Glutamatergic neuron (in vitro differentiated cells): ENCODE data around the gene MICU2. TPM values are rescaled to one million over a fixed set of nuclear protein-coding genes. Genes with fewer than 3 reads are reported as not detected.

ENCODE experiments used
- DNase-seq: peaks from one replicate; pipeline ENCODE4 v3.0.0; 2022
- H3K27ac Mint-ChIP-seq: one replicate; pipeline ENCODE4 v1.8.0; 2020; ENCODE audit warnings: mild to moderate bottlenecking, mixed read lengths, inconsistent platforms; ENCODE audit not compliant: unreplicated experiment
- H3K27me3 Mint-ChIP-seq: one replicate; pipeline ENCODE4 v1.8.0; 2020; ENCODE audit warnings: mild to moderate bottlenecking, moderate library complexity, mixed read lengths, inconsistent platforms; ENCODE audit not compliant: unreplicated experiment
- H3K36me3 Mint-ChIP-seq: one replicate; pipeline ENCODE4 v1.8.0; 2020; ENCODE audit warnings: mild to moderate bottlenecking, mixed read lengths, inconsistent platforms; ENCODE audit not compliant: unreplicated experiment
- H3K4me1 Mint-ChIP-seq: one replicate; pipeline ENCODE4 v1.8.0; 2020; ENCODE audit warnings: mild to moderate bottlenecking, low read depth, mixed read lengths, inconsistent platforms; ENCODE audit not compliant: unreplicated experiment
- H3K4me3 Mint-ChIP-seq: one replicate; pipeline ENCODE4 v1.8.0; 2020; ENCODE audit warnings: mild to moderate bottlenecking, mixed read lengths, inconsistent platforms; ENCODE audit not compliant: unreplicated experiment
- H3K9me3 Mint-ChIP-seq: one replicate; pipeline ENCODE4 v1.8.0; 2020; ENCODE audit warnings: mild to moderate bottlenecking, moderate library complexity, mixed read lengths, inconsistent platforms; ENCODE audit not compliant: unreplicated experiment
- total RNA-seq: library from RNA; stranded (reverse); fragmentation: NEBNext Ultra II Directional; extraction: Animal tissue kit (Norgen Biotek cat#: 25700); gene quantifications from one replicate; pipeline ENCODE4 v1.2.1, GENCODE V29; 2021; ENCODE audit not compliant: unreplicated experiment
- TF ChIP-seq, protein P1 (sequence below): fragments of 200-600 bp; sonication (generic); IDR thresholded peaks from one replicate; pipeline ENCODE4 v1.5.0; 2021; ENCODE audit not compliant: partially characterized antibody, unreplicated experiment

The MICU2 gene
- total RNA-seq, 1 donor from 2014 or later, result 37.2 TPM

DNA sequence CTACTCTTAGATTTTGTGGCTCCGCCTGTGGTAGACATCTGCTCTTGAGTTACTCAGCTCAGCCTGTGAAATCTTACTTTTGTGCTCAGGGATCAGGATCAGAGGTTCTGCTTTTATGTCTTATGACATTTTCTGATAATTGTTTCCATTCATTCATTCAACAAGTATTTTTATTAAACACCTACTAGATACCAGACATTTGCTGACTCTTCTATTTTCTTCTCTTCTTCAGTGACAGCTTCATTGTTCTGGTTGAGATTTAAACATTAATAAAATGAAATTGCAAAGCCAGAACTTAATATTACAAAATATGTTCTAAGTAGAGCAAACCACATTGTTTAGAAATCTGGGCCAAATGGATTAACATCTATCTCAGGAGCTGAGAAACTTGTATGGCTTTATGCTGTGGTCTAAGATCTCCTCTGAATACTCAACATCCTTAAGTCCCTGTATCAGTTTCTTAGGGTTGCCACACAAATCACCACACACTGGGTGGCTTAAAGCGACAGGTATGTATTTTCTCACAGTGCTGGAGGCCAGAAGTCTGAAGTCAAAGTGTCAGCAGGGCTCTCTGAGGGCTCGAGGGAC is 15.8 kb upstream of the MICU2 start:
- Mint-ChIP-seq H3K4me1 (no peaks in the 10 kb centered on the region), H3K4me3 (no peak overlapping the region), H3K27me3 (no peaks in the 10 kb centered on the region), H3K27ac (no peak overlapping the region), H3K9me3 (no peaks in the 10 kb centered on the region), H3K36me3 (peaks cover 4% of the 10 kb centered on the region)
- DNase-seq, result no peak
- TF ChIP-seq, protein P1, sequence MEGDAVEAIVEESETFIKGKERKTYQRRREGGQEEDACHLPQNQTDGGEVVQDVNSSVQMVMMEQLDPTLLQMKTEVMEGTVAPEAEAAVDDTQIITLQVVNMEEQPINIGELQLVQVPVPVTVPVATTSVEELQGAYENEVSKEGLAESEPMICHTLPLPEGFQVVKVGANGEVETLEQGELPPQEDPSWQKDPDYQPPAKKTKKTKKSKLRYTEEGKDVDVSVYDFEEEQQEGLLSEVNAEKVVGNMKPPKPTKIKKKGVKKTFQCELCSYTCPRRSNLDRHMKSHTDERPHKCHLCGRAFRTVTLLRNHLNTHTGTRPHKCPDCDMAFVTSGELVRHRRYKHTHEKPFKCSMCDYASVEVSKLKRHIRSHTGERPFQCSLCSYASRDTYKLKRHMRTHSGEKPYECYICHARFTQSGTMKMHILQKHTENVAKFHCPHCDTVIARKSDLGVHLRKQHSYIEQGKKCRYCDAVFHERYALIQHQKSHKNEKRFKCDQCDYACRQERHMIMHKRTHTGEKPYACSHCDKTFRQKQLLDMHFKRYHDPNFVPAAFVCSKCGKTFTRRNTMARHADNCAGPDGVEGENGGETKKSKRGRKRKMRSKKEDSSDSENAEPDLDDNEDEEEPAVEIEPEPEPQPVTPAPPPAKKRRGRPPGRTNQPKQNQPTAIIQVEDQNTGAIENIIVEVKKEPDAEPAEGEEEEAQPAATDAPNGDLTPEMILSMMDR, result no peak

DNA sequence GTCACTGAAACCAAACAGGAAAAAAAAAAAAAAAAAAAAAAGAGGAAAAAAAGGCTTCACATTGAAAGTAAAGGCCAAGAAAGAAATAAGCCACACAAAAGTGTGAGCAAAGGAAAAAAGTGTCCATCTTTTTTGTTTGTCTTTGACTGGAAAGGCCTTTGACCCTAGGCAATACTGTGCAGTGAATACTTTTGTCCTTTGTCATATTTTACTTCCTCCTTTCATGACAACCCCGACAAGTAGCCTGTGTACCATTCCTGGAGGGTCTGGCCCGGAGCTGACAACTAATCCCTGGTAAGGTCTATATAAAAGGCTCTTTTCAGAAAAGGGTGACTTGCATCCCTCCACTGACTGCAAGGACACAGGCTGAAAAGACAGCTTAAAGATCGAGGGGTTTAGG is 12.9 kb upstream of the MICU2 start:
- TF ChIP-seq, protein P1, result no peak
- H3K4me3 Mint-ChIP-seq, result no peak overlapping the region
- no peaks in the 10 kb centered on the region for H3K27me3 Mint-ChIP-seq
- H3K27ac Mint-ChIP-seq, result no peak overlapping the region
- H3K36me3 Mint-ChIP-seq, result peaks cover under 1% of the 10 kb centered on the region
- H3K4me1 Mint-ChIP-seq, result no peaks in the 10 kb centered on the region
- DNase-seq, result no peak
- H3K9me3 Mint-ChIP-seq, result no peaks in the 10 kb centered on the region

DNA sequence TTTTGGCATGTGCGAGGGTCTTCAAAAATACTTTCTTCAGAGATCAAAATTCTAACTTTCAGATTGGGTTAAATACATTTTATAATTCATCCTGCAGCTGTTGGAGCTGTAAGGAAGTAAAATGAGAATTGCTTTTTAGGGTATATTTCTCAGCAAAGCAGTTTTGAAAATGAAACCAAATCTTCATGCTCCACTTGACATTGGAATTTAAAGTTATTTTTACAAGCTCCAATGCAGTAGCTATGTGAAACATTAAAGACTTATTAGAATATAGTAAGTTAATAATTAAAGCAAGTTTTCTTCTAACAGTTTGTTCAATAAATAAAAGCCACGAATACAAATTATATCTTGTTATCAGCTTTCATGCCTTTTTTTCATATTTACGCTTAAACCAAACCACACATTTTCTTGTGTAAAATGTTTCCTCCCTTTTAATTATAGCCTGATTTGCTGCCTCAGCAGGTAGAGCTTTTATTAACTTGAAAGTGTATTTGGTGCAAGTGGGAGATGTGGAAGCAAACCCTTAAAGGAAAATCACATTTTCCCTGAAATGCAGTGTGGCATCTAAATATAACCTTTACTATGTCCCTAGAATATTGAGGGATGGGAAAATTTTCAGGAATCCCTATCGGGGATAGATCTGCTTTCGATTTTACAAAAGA is 12.4 kb upstream of the MICU2 start:
- H3K4me3 Mint-ChIP-seq, result no peak overlapping the region
- H3K27me3 Mint-ChIP-seq, result no peaks in the 10 kb centered on the region
- TF ChIP-seq, protein P1, result no peak
- no peak overlapping the region for H3K27ac Mint-ChIP-seq
- DNase-seq, result no peak
- H3K4me1 Mint-ChIP-seq, result no peaks in the 10 kb centered on the region
- no peaks in the 10 kb centered on the region for H3K36me3 Mint-ChIP-seq
- H3K9me3 Mint-ChIP-seq, result no peaks in the 10 kb centered on the region

DNA sequence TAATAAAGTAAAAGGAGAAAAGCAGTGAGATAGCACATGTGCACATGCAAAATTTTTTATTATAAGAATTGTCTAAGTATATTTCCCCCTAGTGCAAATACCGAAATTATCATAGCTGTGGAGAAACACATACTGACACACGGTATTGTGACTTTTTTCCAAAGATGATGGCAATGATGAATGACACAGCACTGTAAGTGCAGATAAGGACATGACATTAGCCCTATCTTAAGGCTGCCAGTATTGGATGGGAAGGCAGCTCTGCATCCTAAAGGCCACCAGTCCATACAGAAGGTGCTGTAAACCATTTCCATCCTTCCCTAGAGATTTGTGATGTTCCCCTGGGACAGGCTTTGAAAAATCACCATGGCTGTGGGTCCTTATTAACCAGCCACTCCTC is 11.5 kb upstream of the MICU2 start:
- no peak overlapping the region for H3K4me3 Mint-ChIP-seq
- no peaks in the 10 kb centered on the region for H3K27me3 Mint-ChIP-seq
- TF ChIP-seq, protein P1, result no peak
- no peaks in the 10 kb centered on the region for H3K36me3 Mint-ChIP-seq
- no peak for DNase-seq
- H3K4me1 Mint-ChIP-seq, result no peaks in the 10 kb centered on the region
- no peaks in the 10 kb centered on the region for H3K9me3 Mint-ChIP-seq
- H3K27ac Mint-ChIP-seq, result no peak overlapping the region

DNA sequence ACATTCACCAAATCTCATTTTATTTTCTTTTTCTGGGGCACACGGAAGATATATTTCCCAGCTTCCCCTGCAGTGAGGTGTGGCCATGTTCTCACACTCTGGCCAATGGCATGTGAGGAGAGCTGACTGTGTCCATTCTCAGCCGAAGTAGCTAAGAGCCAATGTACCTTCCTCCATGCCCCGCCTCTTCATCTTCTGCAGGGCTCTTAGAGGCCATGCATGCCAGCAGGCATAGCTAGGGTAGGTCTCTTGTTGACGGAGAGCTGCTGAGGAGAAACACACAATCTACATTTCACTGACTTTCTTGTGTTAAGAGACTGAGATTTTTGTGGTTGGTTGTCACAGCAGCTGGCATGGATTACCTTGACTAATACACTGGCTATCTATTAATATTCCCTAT is 9.8 kb upstream of the MICU2 start:
- no peak overlapping the region for H3K4me3 Mint-ChIP-seq
- TF ChIP-seq, protein P1, result no peak
- no peaks in the 10 kb centered on the region for H3K9me3 Mint-ChIP-seq
- H3K36me3 Mint-ChIP-seq, result no peaks in the 10 kb centered on the region
- no peak for DNase-seq
- no peak overlapping the region for H3K27ac Mint-ChIP-seq
- no peaks in the 10 kb centered on the region for H3K4me1 Mint-ChIP-seq
- no peaks in the 10 kb centered on the region for H3K27me3 Mint-ChIP-seq
